ENCODE results near the gene INHBE.
A peak's percentile ranks its signal among the peaks of the same experiment; 100 is the strongest.

INHBE gene

GRCh38 chr12:57483466-57483865 lies 28.4 kb downstream of the INHBE start:
- H3K36me3 ChIP-seq (ENCODE audit: control insufficient read depth in 1 of 2, insufficient read depth in 2 of 2, low read length in 2 of 2): no peaks in the 10 kb centered on the region
- H4K8ac ChIP-seq (ENCODE audit: low read depth, low read length): no peak overlapping the region
- no peak overlapping the region for H3K23ac ChIP-seq (ENCODE audit: low read length)
- H3K4ac ChIP-seq (ENCODE audit: low read depth, low read length): no peak overlapping the region
- H3K27me3 ChIP-seq (ENCODE audit: insufficient read depth, low read length): no peaks in the 10 kb centered on the region
- H3K27ac ChIP-seq (ENCODE audit: low read depth, low read length): no peak overlapping the region
- no peaks in the 10 kb centered on the region for H3K9me3 ChIP-seq (ENCODE audit: insufficient read depth, low read depth, low read length)
- no peak overlapping the region for H3K4me2 ChIP-seq (ENCODE audit: low read length)
- H2BK120ac ChIP-seq (ENCODE audit: insufficient read depth, low read length, poor library complexity): no peak overlapping the region
- H2AK5ac ChIP-seq (ENCODE audit: low read length): no peak overlapping the region
- peaks cover 3 to 4% of the 10 kb centered on the region in 2 experiments for H3K4me1 ChIP-seq (ENCODE audit: control insufficient read depth in 1 of 2, insufficient read depth in 2 of 2, low read length in 2 of 2)
- H3K9ac ChIP-seq (ENCODE audit: low read length): no peak overlapping the region
- H3K79me1 ChIP-seq (ENCODE audit: low read length): peaks cover 3% of the 10 kb centered on the region
- H4K91ac ChIP-seq (ENCODE audit: low read depth, low read length): no peak overlapping the region
- no peak overlapping the region for H3K14ac ChIP-seq (ENCODE audit: low read length)
- no peak overlapping the region for H3K4me3 ChIP-seq (ENCODE audit: low read depth, low read length)
- peak; percentile 87 to 94 for DNase-seq
- peaks cover 5% of the 10 kb centered on the region for H3K79me2 ChIP-seq (ENCODE audit: control insufficient read depth, insufficient read depth, low read length, poor library complexity)
- H2BK5ac ChIP-seq (ENCODE audit: low read depth, low read length, poor library complexity): no peak overlapping the region
- H4K12ac ChIP-seq (ENCODE audit: low read depth, low read length): no peak overlapping the region
- H3K18ac ChIP-seq (ENCODE audit: low read length): no peak overlapping the region
- no peak overlapping the region for H2AFZ ChIP-seq (ENCODE audit: insufficient read depth, low read length, poor library complexity)
- no CpG with 5 or more reads among the region's 5 CpGs for WGBS (ENCODE audit: extremely low coverage, insufficient coverage, insufficient read length)
- no peak overlapping the region for H2BK12ac ChIP-seq (ENCODE audit: low read length)

- H2BK5ac ChIP-seq (ENCODE audit: low read depth, low read length, poor library complexity): no peak overlapping the region
- H3K9me3 ChIP-seq (ENCODE audit: insufficient read depth, low read depth, low read length): no peaks in the 10 kb centered on the region
- H2AK5ac ChIP-seq (ENCODE audit: low read length): no peak overlapping the region
- no peak overlapping the region for H4K12ac ChIP-seq (ENCODE audit: low read depth, low read length)
- H3K27ac ChIP-seq (ENCODE audit: low read depth, low read length): no peak overlapping the region
- peaks cover 6 to 12% of the 10 kb centered on the region in 2 experiments for H3K4me1 ChIP-seq (ENCODE audit: control insufficient read depth in 1 of 2, insufficient read depth in 2 of 2, low read length in 2 of 2)
- H3K27me3 ChIP-seq (ENCODE audit: insufficient read depth, low read length): no peaks in the 10 kb centered on the region
- H3K18ac ChIP-seq (ENCODE audit: low read length): no peak overlapping the region
- no peak overlapping the region for H3K4ac ChIP-seq (ENCODE audit: low read depth, low read length)
- no peak overlapping the region for H3K9ac ChIP-seq (ENCODE audit: low read length)
- no peak overlapping the region for H2BK12ac ChIP-seq (ENCODE audit: low read length)
- no peak overlapping the region for H2AFZ ChIP-seq (ENCODE audit: insufficient read depth, low read length, poor library complexity)
- no peak overlapping the region for H4K91ac ChIP-seq (ENCODE audit: low read depth, low read length)
- peaks cover 8% of the 10 kb centered on the region for H3K79me2 ChIP-seq (ENCODE audit: control insufficient read depth, insufficient read depth, low read length, poor library complexity)
- H3K4me2 ChIP-seq (ENCODE audit: low read length): no peak overlapping the region
- H3K36me3 ChIP-seq (ENCODE audit: control insufficient read depth in 1 of 2, insufficient read depth in 2 of 2, low read length in 2 of 2): peaks cover 13 to 15% of the 10 kb centered on the region in 2 experiments
- no peak overlapping the region for H3K23ac ChIP-seq (ENCODE audit: low read length)
- no peak overlapping the region for H3K4me3 ChIP-seq (ENCODE audit: low read depth, low read length)
- H4K8ac ChIP-seq (ENCODE audit: low read depth, low read length): no peak overlapping the region
- no peak for DNase-seq
- H3K14ac ChIP-seq (ENCODE audit: low read length): no peak overlapping the region
- H2BK120ac ChIP-seq (ENCODE audit: insufficient read depth, low read length, poor library complexity): no peak overlapping the region
- H3K79me1 ChIP-seq (ENCODE audit: low read length): peaks cover 3% of the 10 kb centered on the region
These were observed 30.6 kb downstream of the INHBE start for GRCh38 chr12:57485695-57486094.

- no peak overlapping the region for H3K14ac ChIP-seq (ENCODE audit: low read length)
- no peak overlapping the region for H2AK5ac ChIP-seq (ENCODE audit: low read length)
- no peak overlapping the region for H2BK120ac ChIP-seq (ENCODE audit: insufficient read depth, low read length, poor library complexity)
- peaks cover 3% of the 10 kb centered on the region for H3K79me1 ChIP-seq (ENCODE audit: low read length)
- H3K27ac ChIP-seq (ENCODE audit: low read depth, low read length): no peak overlapping the region
- no peak overlapping the region for H3K4me3 ChIP-seq (ENCODE audit: low read depth, low read length)
- WGBS (ENCODE audit: extremely low coverage, insufficient coverage, insufficient read length): no CpG with 5 or more reads among the region's 27 CpGs
- no peaks in the 10 kb centered on the region for H3K9me3 ChIP-seq (ENCODE audit: insufficient read depth, low read depth, low read length)
- H4K8ac ChIP-seq (ENCODE audit: low read depth, low read length): peak overlapping the region; percentile 85
- peak overlapping the region; percentile 65 for H4K12ac ChIP-seq (ENCODE audit: low read depth, low read length)
- no peak overlapping the region for H3K4ac ChIP-seq (ENCODE audit: low read depth, low read length)
- H3K4me2 ChIP-seq (ENCODE audit: low read length): peak overlapping the region; percentile 47
- DNase-seq: no peak
- no peak overlapping the region for H3K18ac ChIP-seq (ENCODE audit: low read length)
- H3K23ac ChIP-seq (ENCODE audit: low read length): no peak overlapping the region
- peaks cover 6 to 12% of the 10 kb centered on the region in 2 experiments for H3K4me1 ChIP-seq (ENCODE audit: control insufficient read depth in 1 of 2, insufficient read depth in 2 of 2, low read length in 2 of 2)
- no peaks in the 10 kb centered on the region for H3K27me3 ChIP-seq (ENCODE audit: insufficient read depth, low read length)
- no peak overlapping the region for H4K91ac ChIP-seq (ENCODE audit: low read depth, low read length)
- peaks cover 8% of the 10 kb centered on the region for H3K79me2 ChIP-seq (ENCODE audit: control insufficient read depth, insufficient read depth, low read length, poor library complexity)
- peak overlapping the region; percentile 48 for H2AFZ ChIP-seq (ENCODE audit: insufficient read depth, low read length, poor library complexity)
- no peak overlapping the region for H3K9ac ChIP-seq (ENCODE audit: low read length)
- H3K36me3 ChIP-seq (ENCODE audit: control insufficient read depth in 1 of 2, insufficient read depth in 2 of 2, low read length in 2 of 2): peaks cover 16 to 24% of the 10 kb centered on the region in 2 experiments
- H2BK12ac ChIP-seq (ENCODE audit: low read length): no peak overlapping the region
- H2BK5ac ChIP-seq (ENCODE audit: low read depth, low read length, poor library complexity): no peak overlapping the region
These were observed 32.0 kb downstream of the INHBE start for GRCh38 chr12:57487055-57487596.

GRCh38 chr12:57487597-57488401 lies 32.7 kb downstream of the INHBE start, which contains the start of gene MARS1:
TSS of gene MARS1 (plus strand) at chr12:57488068. CDS start at chr12:57488091, 23 bp downstream.
- H4K12ac ChIP-seq (ENCODE audit: low read depth, low read length): peak within 1 kb of the TSS; percentile 89
- H2BK12ac ChIP-seq (ENCODE audit: low read length): no peak within 1 kb of the TSS
- peak within 1 kb of the TSS; percentile 98 for H3K9ac ChIP-seq (ENCODE audit: low read length)
- peak within 1 kb of the TSS; percentile 65 for H2BK5ac ChIP-seq (ENCODE audit: low read depth, low read length, poor library complexity)
- H3K36me3 ChIP-seq (ENCODE audit: control insufficient read depth in 1 of 2, insufficient read depth in 2 of 2, low read length in 2 of 2): peaks cover 20 to 29% of the 10 kb centered on the region in 2 experiments
- 100% methylated on average over 1 of the region's 47 CpGs for WGBS (ENCODE audit: extremely low coverage, insufficient coverage, insufficient read length)
- DNase-seq: peak; percentile 94 to 98
- H2AK5ac ChIP-seq (ENCODE audit: low read length): peak within 1 kb of the TSS; percentile 53
- H3K4me3 ChIP-seq (ENCODE audit: low read depth, low read length): peak within 1 kb of the TSS; percentile 99
- H3K27me3 ChIP-seq (ENCODE audit: insufficient read depth, low read length): no peaks in the 10 kb centered on the region
- H3K79me1 ChIP-seq (ENCODE audit: low read length): peaks cover 3% of the 10 kb centered on the region
- H3K23ac ChIP-seq (ENCODE audit: low read length): no peak within 1 kb of the TSS
- peak within 1 kb of the TSS; percentile 36 for H2BK120ac ChIP-seq (ENCODE audit: insufficient read depth, low read length, poor library complexity)
- peak within 1 kb of the TSS; percentile 88 for H3K4ac ChIP-seq (ENCODE audit: low read depth, low read length)
- peaks cover 8% of the 10 kb centered on the region for H3K79me2 ChIP-seq (ENCODE audit: control insufficient read depth, insufficient read depth, low read length, poor library complexity)
- peak within 1 kb of the TSS; percentile 91 for H4K91ac ChIP-seq (ENCODE audit: low read depth, low read length)
- peak within 1 kb of the TSS; percentile 64 for H3K18ac ChIP-seq (ENCODE audit: low read length)
- peaks cover 6 to 12% of the 10 kb centered on the region in 2 experiments for H3K4me1 ChIP-seq (ENCODE audit: control insufficient read depth in 1 of 2, insufficient read depth in 2 of 2, low read length in 2 of 2)
- H2AFZ ChIP-seq (ENCODE audit: insufficient read depth, low read length, poor library complexity): peak within 1 kb of the TSS; percentile 77
- no peaks in the 10 kb centered on the region for H3K9me3 ChIP-seq (ENCODE audit: insufficient read depth, low read depth, low read length)
- peak within 1 kb of the TSS; percentile 49 for H3K27ac ChIP-seq (ENCODE audit: low read depth, low read length)
- peak within 1 kb of the TSS; percentile 85 for H4K8ac ChIP-seq (ENCODE audit: low read depth, low read length)
- peak within 1 kb of the TSS; percentile 76 for H3K14ac ChIP-seq (ENCODE audit: low read length)
- peak within 1 kb of the TSS; percentile 90 for H3K4me2 ChIP-seq (ENCODE audit: low read length)

Measured in trophoblast cell (in vitro differentiated cells and primary cell).